CD4-positive, alpha-beta memory T cell (primary cell): ENCODE results near the gene PPP1R27. TPM values are rescaled to one million over a fixed set of nuclear protein-coding genes. Genes with fewer than 3 reads are reported as not detected.

Experiments
- polyA plus RNA-seq, 2 donors: library from polyadenylated mRNA; unstranded; fragments of 300-500 nt; fragmentation: Illumina TruSeq; gene quantifications; one replicate each; pipeline ENCODE4 v1.2.3, GENCODE V29; 2021
- total RNA-seq, 2 experiments: library from RNA; stranded (reverse); gene quantifications; one replicate each; pipeline ENCODE4 v1.2.3, GENCODE V29; 2021

PPP1R27 gene
- total and polyA plus RNA-seq, 4 experiments from 2014 or later, result 0.18 TPM; not detected in 3

Other genes with a start within 250 kb of the PPP1R27 start
- 100 to 1,000 TPM in 1 of 2 experiments, 10 to 100 TPM in 1; 91.0 to 105 TPM for gene NPLOC4, start 197.9 kb downstream of the PPP1R27 start, total RNA-seq
- 10 to 100 TPM; 61.1 to 70.6 TPM for gene NPLOC4, start 197.9 kb downstream of the PPP1R27 start, polyA plus RNA-seq
- 1 to 10 TPM; 1.1 to 1.2 TPM for gene TSPAN10, start 197.9 kb downstream of the PPP1R27 start, total RNA-seq
- gene TSPAN10, start 197.9 kb downstream of the PPP1R27 start, polyA plus RNA-seq, result under 1 TPM; 0.10 to 0.24 TPM
- gene PDE6G, start 178.5 kb downstream of the PPP1R27 start, total RNA-seq, result 1 to 10 TPM in 1 of 2 experiments, under 1 TPM in 1; 0.87 to 1.3 TPM
- 1 to 10 TPM in 1 of 2 donors, under 1 TPM in 1; 0.83 to 1.2 TPM for gene PDE6G, start 178.5 kb downstream of the PPP1R27 start, polyA plus RNA-seq
- gene OXLD1, start 168.4 kb downstream of the PPP1R27 start, total RNA-seq, result 10 to 100 TPM; 52.5 to 60.8 TPM
- gene OXLD1, start 168.4 kb downstream of the PPP1R27 start, polyA plus RNA-seq, result 10 to 100 TPM; 68.8 to 83.2 TPM
- gene CCDC137, start 168.3 kb downstream of the PPP1R27 start, total RNA-seq, result 10 to 100 TPM; 28.0 to 29.3 TPM
- 10 to 100 TPM in 1 of 2 donors, 1 to 10 TPM in 1; 5.3 to 17.0 TPM for gene CCDC137, start 168.3 kb downstream of the PPP1R27 start, polyA plus RNA-seq
- gene ARL16, start 151.3 kb downstream of the PPP1R27 start, total RNA-seq, result 10 to 100 TPM; 25.9 to 27.7 TPM
- gene ARL16, start 151.3 kb downstream of the PPP1R27 start, polyA plus RNA-seq, result 10 to 100 TPM; 25.3 to 45.5 TPM
- 100 to 1,000 TPM; 182 to 206 TPM for gene HGS, start 151.0 kb downstream of the PPP1R27 start, total RNA-seq
- 10 to 100 TPM; 18.9 to 46.4 TPM for gene HGS, start 151.0 kb downstream of the PPP1R27 start, polyA plus RNA-seq
- gene MRPL12, start 131.7 kb downstream of the PPP1R27 start, total RNA-seq, result 10 to 100 TPM; 21.9 to 25.6 TPM
- 10 to 100 TPM; 42.5 to 47.5 TPM for gene MRPL12, start 131.7 kb downstream of the PPP1R27 start, polyA plus RNA-seq
- 1 to 10 TPM; 4.0 to 5.0 TPM for gene SLC25A10, start 122.8 kb downstream of the PPP1R27 start, total RNA-seq
- gene SLC25A10, start 122.8 kb downstream of the PPP1R27 start, polyA plus RNA-seq, result 1 to 10 TPM; 3.2 to 5.2 TPM
- not detected for gene GCGR, start 30.9 kb downstream of the PPP1R27 start, total RNA-seq
- gene GCGR, start 30.9 kb downstream of the PPP1R27 start, polyA plus RNA-seq, result not detected
- 10 to 100 TPM; 65.8 to 71.0 TPM for gene MCRIP1, start 1.8 kb downstream of the PPP1R27 start, total RNA-seq
- gene MCRIP1, start 1.8 kb downstream of the PPP1R27 start, polyA plus RNA-seq, result 10 to 100 TPM; 66.7 to 87.2 TPM
- gene P4HB, start 25.5 kb upstream of the PPP1R27 start, total RNA-seq, result 100 to 1,000 TPM; 392 to 409 TPM
- gene P4HB, start 25.5 kb upstream of the PPP1R27 start, polyA plus RNA-seq, result 100 to 1,000 TPM; 272 to 339 TPM
- gene ARHGDIA, start 36.3 kb upstream of the PPP1R27 start, total RNA-seq, result 100 to 1,000 TPM; 380 to 382 TPM
- gene ARHGDIA, start 36.3 kb upstream of the PPP1R27 start, polyA plus RNA-seq, result 100 to 1,000 TPM in 1 of 2 donors, 10 to 100 TPM in 1; 84.8 to 205 TPM
- gene ALYREF, start 56.5 kb upstream of the PPP1R27 start, total RNA-seq, result 10 to 100 TPM; 47.2 to 47.7 TPM
- 10 to 100 TPM; 23.3 to 50.8 TPM for gene ALYREF, start 56.5 kb upstream of the PPP1R27 start, polyA plus RNA-seq
- gene ANAPC11, start 56.7 kb upstream of the PPP1R27 start, total RNA-seq, result 10 to 100 TPM; 53.8 to 57.0 TPM
- gene ANAPC11, start 56.7 kb upstream of the PPP1R27 start, polyA plus RNA-seq, result 100 to 1,000 TPM; 262 to 267 TPM
- under 1 TPM; 0.61 to 0.79 TPM for gene NPB, start 67.2 kb upstream of the PPP1R27 start, total RNA-seq
- gene NPB, start 67.2 kb upstream of the PPP1R27 start, polyA plus RNA-seq, result not detected
- gene PCYT2, start 76.3 kb upstream of the PPP1R27 start, total RNA-seq, result 10 to 100 TPM; 43.5 to 48.3 TPM
- 10 to 100 TPM; 27.8 to 30.3 TPM for gene PCYT2, start 76.3 kb upstream of the PPP1R27 start, polyA plus RNA-seq
- 10 to 100 TPM; 87.8 to 91.9 TPM for gene SIRT7, start 83.1 kb upstream of the PPP1R27 start, total RNA-seq
- 10 to 100 TPM; 31.5 to 45.0 TPM for gene SIRT7, start 83.1 kb upstream of the PPP1R27 start, polyA plus RNA-seq
- gene MAFG, start 92.7 kb upstream of the PPP1R27 start, total RNA-seq, result 10 to 100 TPM; 16.0 to 16.3 TPM
- gene MAFG, start 92.7 kb upstream of the PPP1R27 start, polyA plus RNA-seq, result 1 to 10 TPM; 2.1 to 3.5 TPM
- 1 to 10 TPM in 1 of 2 experiments, under 1 TPM in 1; 0.64 to 1.1 TPM for gene PYCR1, start 102.2 kb upstream of the PPP1R27 start, total RNA-seq
- 1 to 10 TPM in 1 of 2 donors, under 1 TPM in 1; 0.54 to 3.1 TPM for gene PYCR1, start 102.2 kb upstream of the PPP1R27 start, polyA plus RNA-seq
- not detected for gene MYADML2, start 112.2 kb upstream of the PPP1R27 start, total RNA-seq
- gene MYADML2, start 112.2 kb upstream of the PPP1R27 start, polyA plus RNA-seq, result not detected
- gene NOTUM, start 126.1 kb upstream of the PPP1R27 start, total RNA-seq, result not detected
- gene NOTUM, start 126.1 kb upstream of the PPP1R27 start, polyA plus RNA-seq, result not detected
- 10 to 100 TPM; 40.4 to 40.6 TPM for gene ASPSCR1, start 142.6 kb upstream of the PPP1R27 start, total RNA-seq
- 10 to 100 TPM; 25.1 to 36.7 TPM for gene ASPSCR1, start 142.6 kb upstream of the PPP1R27 start, polyA plus RNA-seq
- 10 to 100 TPM; 33.4 to 35.4 TPM for gene CENPX, start 187.8 kb upstream of the PPP1R27 start, total RNA-seq
- gene CENPX, start 187.8 kb upstream of the PPP1R27 start, polyA plus RNA-seq, result 10 to 100 TPM; 37.9 to 70.8 TPM
- 10 to 100 TPM; 18.0 to 18.7 TPM for gene LRRC45, start 188.3 kb upstream of the PPP1R27 start, total RNA-seq
- 1 to 10 TPM; 5.7 to 8.2 TPM for gene LRRC45, start 188.3 kb upstream of the PPP1R27 start, polyA plus RNA-seq
- 1 to 10 TPM in 1 of 2 experiments, under 1 TPM in 1; 0.86 to 2.3 TPM for gene RAC3, start 196.6 kb upstream of the PPP1R27 start, total RNA-seq
- gene RAC3, start 196.6 kb upstream of the PPP1R27 start, polyA plus RNA-seq, result under 1 TPM in 1 of 2 donors, not detected in 1; 0.44 TPM
- 10 to 100 TPM; 65.9 to 68.2 TPM for gene DCXR, start 202.6 kb upstream of the PPP1R27 start, total RNA-seq
- gene DCXR, start 202.6 kb upstream of the PPP1R27 start, polyA plus RNA-seq, result 100 to 1,000 TPM; 118 to 164 TPM
- gene RFNG, start 216.8 kb upstream of the PPP1R27 start, total RNA-seq, result 10 to 100 TPM; 37.6 to 44.0 TPM
- 1 to 10 TPM; 6.2 to 8.2 TPM for gene RFNG, start 216.8 kb upstream of the PPP1R27 start, polyA plus RNA-seq
- 10 to 100 TPM; 85.1 to 89.0 TPM for gene GPS1, start 216.8 kb upstream of the PPP1R27 start, total RNA-seq
- gene GPS1, start 216.8 kb upstream of the PPP1R27 start, polyA plus RNA-seq, result 100 to 1,000 TPM; 139 to 148 TPM
- 100 to 1,000 TPM; 139 to 141 TPM for gene DUS1L, start 230.8 kb upstream of the PPP1R27 start, total RNA-seq
- gene DUS1L, start 230.8 kb upstream of the PPP1R27 start, polyA plus RNA-seq, result 100 to 1,000 TPM in 1 of 2 donors, 10 to 100 TPM in 1; 48.1 to 138 TPM